ENCODE results near the gene CCDC177. TPM values are rescaled to one million over a fixed set of nuclear protein-coding genes. Genes with fewer than 3 reads are reported as not detected.

CCDC177 gene
- total and polyA plus RNA-seq, 2 of the 8 experiments (the other 6 are each of a cell fraction or from before 2014, with no cell fraction given): 0.62 to 2.8 TPM

DNA sequence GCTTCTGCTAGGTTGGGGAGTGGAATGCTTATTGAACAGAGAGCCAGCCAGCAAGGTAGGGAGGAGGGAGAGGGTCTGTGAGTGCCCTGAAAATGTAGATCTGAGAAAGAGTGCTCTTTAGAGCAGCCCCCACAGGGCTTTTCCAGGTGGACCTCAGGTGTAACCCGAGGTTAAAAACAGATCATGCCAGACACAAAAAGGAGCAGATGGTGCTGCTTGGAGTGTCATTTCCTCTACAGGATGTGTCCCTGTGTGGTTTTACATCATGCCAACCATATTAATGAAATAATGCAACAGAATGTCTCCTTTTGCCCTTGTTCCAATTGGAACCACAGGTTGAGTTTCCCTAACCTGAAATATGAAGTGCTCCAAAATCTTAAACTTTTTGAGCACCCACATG, 43.1 kb upstream of the CCDC177 start:
- H3K4me3 ChIP-seq (ENCODE audit: extremely low read depth in 1 of 4, insufficient read depth in 2 of 4, low read depth in 3 of 4, low read length in 4 of 4): no peak overlapping the region
- CTCF ChIA-PET (ENCODE audit: partially characterized antibody): no interaction called here
- no peak overlapping the region for H4K8ac ChIP-seq (ENCODE audit: extremely low read depth, insufficient read depth, low read length)
- no peak overlapping the region for H3K27ac ChIP-seq (ENCODE audit: low read depth, low read length)
- no peak for TF ChIP-seq TBP (IDR thresholded peaks at IDR 0.05; ENCODE audit: low read depth, low read length)
- TF ChIP-seq TEAD4 (IDR thresholded peaks at IDR 0.05; ENCODE audit: low read depth, low read length): no peak
- no peak for TF ChIP-seq BCL11A (IDR thresholded peaks at IDR 0.05; ENCODE audit: low read depth in 2 of 2, low read length in 2 of 2)
- TF ChIP-seq, protein P1, sequence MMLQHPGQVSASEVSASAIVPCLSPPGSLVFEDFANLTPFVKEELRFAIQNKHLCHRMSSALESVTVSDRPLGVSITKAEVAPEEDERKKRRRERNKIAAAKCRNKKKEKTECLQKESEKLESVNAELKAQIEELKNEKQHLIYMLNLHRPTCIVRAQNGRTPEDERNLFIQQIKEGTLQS (IDR thresholded peaks at IDR 0.05; ENCODE audit: insufficient read depth, low read depth, low read length): no peak
- TF ChIP-seq TCF12 (IDR thresholded peaks at IDR 0.05; ENCODE audit: low read depth, low read length): no peak
- no peak for TF ChIP-seq TAF1 (IDR thresholded peaks at IDR 0.05; ENCODE audit: low read depth, low read length)
- TF ChIP-seq CREB1 (IDR thresholded peaks at IDR 0.05): no peak
- H2BK5ac ChIP-seq (ENCODE audit: low read depth, low read length): no peak overlapping the region
- no peaks in the 10 kb centered on the region for H3K9me3 ChIP-seq (ENCODE audit: insufficient read depth in 2 of 2, low read depth in 1 of 2, low read length in 1 of 2)
- no peak overlapping the region for H3K18ac ChIP-seq (ENCODE audit: extremely low read depth, low read length)
- peaks cover 0 to 3% (median under 1%) of the 10 kb centered on the region in 4 experiments; a peak in 2 of 7 replicates for H3K4me1 ChIP-seq (replicated peaks in 1 of 4; ENCODE audit: control insufficient read depth in 3 of 4, insufficient read depth in 4 of 4, low read length in 3 of 4)
- H4K20me1 ChIP-seq (replicated peaks in 1 of 2; ENCODE audit: control insufficient read depth in 1 of 2, insufficient read depth in 2 of 2, low read length in 2 of 2): no peaks in the 10 kb centered on the region
- H2BK20ac ChIP-seq (ENCODE audit: low read length): no peak overlapping the region
- no peak overlapping the region for H3K4me2 ChIP-seq (ENCODE audit: insufficient read depth in 1 of 2, low read depth in 2 of 2, low read length in 2 of 2)
- H3K27me3 ChIP-seq (replicated peaks in 1 of 4; ENCODE audit: control insufficient read depth in 3 of 4, extremely low read depth in 1 of 4, insufficient read depth in 3 of 4, low read length in 3 of 4): no peaks in the 10 kb centered on the region
- H2BK120ac ChIP-seq (replicated peaks; ENCODE audit: low read depth, low read length): no peak overlapping the region
- no peak overlapping the region for H2AFZ ChIP-seq (ENCODE audit: low read length)
- H3K9ac ChIP-seq (replicated peaks in 1 of 4; ENCODE audit: extremely low read depth in 1 of 4, low read depth in 3 of 4, low read length in 3 of 4): no peak overlapping the region
- no peak for FAIRE-seq
- H2BK15ac ChIP-seq (ENCODE audit: low read length): no peak overlapping the region
- no peak for DNase-seq (ENCODE audit: low read depth in 1 of 2, low spot score in 2 of 2)
- H2AK5ac ChIP-seq (ENCODE audit: low read depth, low read length): no peak overlapping the region
- no peak overlapping the region for H3K14ac ChIP-seq (ENCODE audit: insufficient read length)
- H3K79me1 ChIP-seq (ENCODE audit: low read depth, low read length): no peaks in the 10 kb centered on the region; the same call in 1 of the 2 replicates
- no peak overlapping the region for H2BK12ac ChIP-seq (ENCODE audit: low read depth, low read length)
- H3K23ac ChIP-seq (ENCODE audit: insufficient read length): no peak overlapping the region
- POLR2A ChIA-PET (ENCODE audit: partially characterized antibody): interaction anchor here (1.2 kb wide), 1 partner anchor 18 kb away, joined by 3 read pairs; no protein-coding TSS in a partner anchor
- no peak overlapping the region for H4K5ac ChIP-seq (ENCODE audit: insufficient read length, low read depth, low read length)
- no peak overlapping the region for H3K56ac ChIP-seq (replicated peaks; ENCODE audit: insufficient read length, low read depth, low read length)
- H3K23me2 ChIP-seq (ENCODE audit: low read depth, low read length): no peaks in the 10 kb centered on the region
- 0 out of 4 replicates have a peak, but pooled peaks cover 0 to 5% of the 10 kb centered on the region in 2 experiments for H3K79me2 ChIP-seq (ENCODE audit: control insufficient read depth in 1 of 2, insufficient read depth in 2 of 2, low read length in 2 of 2)
- H3K4ac ChIP-seq (replicated peaks; ENCODE audit: insufficient read length, low read depth, low read length): no peak overlapping the region
- H3K36me3 ChIP-seq (ENCODE audit: control insufficient read depth in 2 of 4, insufficient read depth in 4 of 4, low read length in 3 of 4): no peaks in the 10 kb centered on the region
- no peak overlapping the region for H4K91ac ChIP-seq (replicated peaks; ENCODE audit: insufficient read length, low read length)
- WGBS, 2 experiments (ENCODE audit: extremely low coverage in 1 of 2, insufficient coverage in 1 of 2, insufficient read length in 1 of 2, insufficient replicate concordance in 2 of 2, low coverage in 1 of 2, low lambda C conversion rate in 2 of 2, missing lambda C conversion rate in 1 of 2): 64% methylated on average over 1 of the region's 1 CpG; no CpG with 5 or more reads in 1 of the 2 experiments
